Nephron (organoid): Measurements from ENCODE around the gene RADX.

Experiments used
- H3K27ac Mint-ChIP-seq, 3 experiments: 2 replicates each; pipeline ENCODE4 v1.8.0; 2020; ENCODE audit warnings: mixed read lengths in 3 of 3, mild to moderate bottlenecking in 2 of 3, moderate library complexity in 1 of 3
- H3K27me3 Mint-ChIP-seq: 2 replicates; pipeline ENCODE4 v1.8.0; 2021; ENCODE audit warnings: low read depth, mild to moderate bottlenecking, moderate library complexity, mixed read lengths
- H3K36me3 Mint-ChIP-seq: 2 replicates; pipeline ENCODE4 v1.8.0; 2020; ENCODE audit warnings: low read depth, mixed read lengths
- H3K4me1 Mint-ChIP-seq: 2 replicates; pipeline ENCODE4 v1.8.0; 2020; ENCODE audit warnings: mixed read lengths
- H3K4me3 Mint-ChIP-seq, 3 experiments: 2 replicates each; pipeline ENCODE4 v1.8.0; 2020; ENCODE audit warnings: mild to moderate bottlenecking in 3 of 3, mixed read lengths in 3 of 3, moderate library complexity in 2 of 3
- H3K9me3 Mint-ChIP-seq: 2 replicates; pipeline ENCODE4 v1.8.0; 2020; ENCODE audit warnings: mixed read lengths
- TF ChIP-seq, protein P1 (sequence below), 3 experiments: fragments of 200-600 bp; sonication (generic); IDR thresholded peaks; one replicate each; pipeline ENCODE4 v1.5.0; 2021; ENCODE audit warnings: antibody characterized with exemption in 3 of 3; ENCODE audit not compliant: unreplicated experiment in 3 of 3

The RADX gene

DNA sequence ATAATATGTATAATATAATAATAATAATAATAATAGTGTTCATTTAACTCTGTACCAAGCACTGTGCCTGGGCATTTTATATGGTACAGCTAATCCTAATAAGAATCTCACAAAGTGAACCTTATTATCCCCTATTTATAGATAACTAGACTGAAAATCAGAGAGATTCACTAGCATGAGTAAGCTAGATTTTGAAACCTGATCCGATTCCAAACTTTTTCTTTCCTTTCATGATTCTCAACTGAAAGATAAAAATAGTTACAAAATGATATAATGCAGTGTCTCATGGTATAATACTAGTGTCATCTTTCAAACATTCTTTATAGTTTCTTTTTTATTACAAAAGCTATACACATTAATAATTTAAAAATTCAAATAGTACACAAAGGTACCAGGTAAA lies 58.9 kb downstream of the RADX start:
- H3K27me3 Mint-ChIP-seq = no peaks in the 10 kb centered on the region
- TF ChIP-seq, protein P1, sequence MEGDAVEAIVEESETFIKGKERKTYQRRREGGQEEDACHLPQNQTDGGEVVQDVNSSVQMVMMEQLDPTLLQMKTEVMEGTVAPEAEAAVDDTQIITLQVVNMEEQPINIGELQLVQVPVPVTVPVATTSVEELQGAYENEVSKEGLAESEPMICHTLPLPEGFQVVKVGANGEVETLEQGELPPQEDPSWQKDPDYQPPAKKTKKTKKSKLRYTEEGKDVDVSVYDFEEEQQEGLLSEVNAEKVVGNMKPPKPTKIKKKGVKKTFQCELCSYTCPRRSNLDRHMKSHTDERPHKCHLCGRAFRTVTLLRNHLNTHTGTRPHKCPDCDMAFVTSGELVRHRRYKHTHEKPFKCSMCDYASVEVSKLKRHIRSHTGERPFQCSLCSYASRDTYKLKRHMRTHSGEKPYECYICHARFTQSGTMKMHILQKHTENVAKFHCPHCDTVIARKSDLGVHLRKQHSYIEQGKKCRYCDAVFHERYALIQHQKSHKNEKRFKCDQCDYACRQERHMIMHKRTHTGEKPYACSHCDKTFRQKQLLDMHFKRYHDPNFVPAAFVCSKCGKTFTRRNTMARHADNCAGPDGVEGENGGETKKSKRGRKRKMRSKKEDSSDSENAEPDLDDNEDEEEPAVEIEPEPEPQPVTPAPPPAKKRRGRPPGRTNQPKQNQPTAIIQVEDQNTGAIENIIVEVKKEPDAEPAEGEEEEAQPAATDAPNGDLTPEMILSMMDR (IDR thresholded peaks at IDR 0.05; ENCODE audit: unreplicated experiment in 3 of 3) = no peak
- H3K9me3 Mint-ChIP-seq = peaks cover 3% of the 10 kb centered on the region
- H3K4me3 Mint-ChIP-seq = no peak overlapping the region
- H3K4me1 Mint-ChIP-seq = no peaks in the 10 kb centered on the region
- H3K27ac Mint-ChIP-seq = no peak overlapping the region
- no peaks in the 10 kb centered on the region for H3K36me3 Mint-ChIP-seq

DNA sequence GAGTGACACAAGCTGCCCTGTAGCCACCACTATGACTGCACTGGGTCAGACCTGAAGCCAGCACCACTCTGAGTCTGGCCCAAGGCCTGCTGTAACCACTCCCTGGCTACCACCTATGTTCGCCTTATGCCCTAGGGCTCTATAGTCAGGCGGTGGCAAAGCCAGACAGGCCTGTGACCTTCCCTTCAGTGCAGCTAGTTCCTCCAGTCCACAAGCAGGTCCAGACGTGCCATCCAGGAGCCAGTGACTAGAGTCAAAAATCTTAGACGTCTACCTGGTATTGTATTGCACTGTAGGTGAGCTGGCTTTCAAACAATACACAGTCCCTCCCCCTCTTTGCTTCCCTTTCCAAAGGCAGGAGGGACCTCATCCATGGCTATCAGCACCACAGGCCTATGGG lies 60.7 kb downstream of the RADX start:
- TF ChIP-seq, protein P1 (IDR thresholded peaks at IDR 0.05; ENCODE audit: unreplicated experiment in 3 of 3) = no peak
- Mint-ChIP-seq H3K27me3 (no peaks in the 10 kb centered on the region), H3K36me3 (no peaks in the 10 kb centered on the region), H3K27ac (no peak overlapping the region), H3K9me3 (peaks cover 3% of the 10 kb centered on the region), H3K4me3 (no peak overlapping the region), H3K4me1 (no peaks in the 10 kb centered on the region)

DNA sequence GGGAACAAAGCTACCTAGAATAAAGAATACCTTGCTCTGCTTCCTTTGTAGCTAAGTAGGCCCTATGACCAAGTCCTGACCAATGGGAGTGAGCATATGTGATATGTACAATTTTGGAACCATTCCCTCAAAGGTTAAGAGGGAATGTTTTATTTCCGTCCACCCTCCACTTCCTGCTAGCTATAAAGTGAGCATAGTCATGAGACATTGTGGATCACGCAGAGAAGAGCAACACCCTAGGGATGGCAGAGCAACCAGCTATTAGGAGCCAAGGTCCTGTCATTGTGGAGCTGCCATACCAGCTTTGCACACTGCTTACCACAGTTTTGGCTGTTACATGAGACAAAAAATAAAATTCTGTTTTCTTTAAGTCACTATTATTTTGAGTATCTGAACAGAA lies 68.9 kb downstream of the RADX start:
- no peaks in the 10 kb centered on the region for H3K36me3 Mint-ChIP-seq

DNA sequence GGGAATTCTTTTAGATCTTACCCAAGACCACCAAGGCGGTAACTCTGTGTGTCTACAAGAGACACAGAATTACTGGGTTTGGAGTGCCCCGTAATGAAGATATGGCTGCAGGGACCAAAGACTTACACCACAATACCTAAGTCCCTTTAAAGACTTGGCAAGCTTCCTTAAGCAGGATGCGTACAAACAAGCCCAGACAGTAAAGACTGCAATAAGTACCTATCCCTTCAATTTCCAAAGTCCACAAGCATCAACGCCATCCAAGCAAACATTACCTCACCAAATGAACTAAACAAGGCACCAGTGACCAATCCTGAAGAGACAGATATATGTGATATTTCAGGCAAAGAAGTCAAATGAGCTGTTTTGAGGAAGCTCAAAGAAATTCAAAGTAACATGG lies 72.4 kb downstream of the RADX start:
- H3K27me3 Mint-ChIP-seq = no peaks in the 10 kb centered on the region
- TF ChIP-seq, protein P1 (IDR thresholded peaks at IDR 0.05; ENCODE audit: unreplicated experiment in 3 of 3) = no peak
- H3K9me3 Mint-ChIP-seq = peaks cover 5% of the 10 kb centered on the region
- H3K4me1 Mint-ChIP-seq = no peaks in the 10 kb centered on the region
- no peak overlapping the region for H3K4me3 Mint-ChIP-seq
- no peak overlapping the region for H3K27ac Mint-ChIP-seq
- no peaks in the 10 kb centered on the region for H3K36me3 Mint-ChIP-seq

More for the DNA sequence above, 68.9 kb downstream of the RADX start:
- Mint-ChIP-seq H3K27me3 (no peaks in the 10 kb centered on the region), H3K4me1 (no peaks in the 10 kb centered on the region), H3K9me3 (peaks cover 5% of the 10 kb centered on the region), H3K4me3 (no peak overlapping the region), H3K27ac (no peak overlapping the region)
- TF ChIP-seq, protein P1 (IDR thresholded peaks at IDR 0.05; ENCODE audit: unreplicated experiment in 3 of 3) = no peak

DNA sequence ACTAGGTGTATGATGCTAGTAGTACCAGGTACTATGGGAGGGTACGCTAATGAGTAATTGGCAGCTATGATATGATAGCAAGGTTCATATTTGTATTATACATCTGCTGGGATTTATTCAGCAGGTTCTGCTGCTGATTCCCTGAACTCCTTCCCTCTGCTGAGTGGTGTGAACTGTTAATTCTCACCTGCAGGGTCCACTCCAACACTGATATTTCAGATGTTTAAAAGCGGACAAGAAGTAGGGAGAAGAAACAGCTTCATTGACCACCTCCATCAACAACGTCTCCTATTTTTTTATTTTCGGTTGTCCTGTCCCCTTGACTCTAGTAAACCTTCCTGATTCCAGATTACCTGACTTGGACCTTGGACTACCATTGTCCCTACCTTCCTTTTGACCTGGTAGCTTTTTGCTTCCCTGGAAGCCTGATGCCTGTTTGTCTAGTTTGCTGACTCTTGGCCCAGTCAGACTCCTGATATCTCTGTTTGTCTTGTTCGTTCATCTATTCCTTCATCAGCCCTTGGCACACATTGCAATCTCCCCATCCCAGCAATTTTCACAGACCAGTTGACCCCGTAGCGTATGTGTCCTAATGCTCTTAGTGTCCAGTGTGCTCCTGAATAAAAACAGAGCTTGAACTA lies 80.8 kb downstream of the RADX start:
- no peaks in the 10 kb centered on the region for H3K4me1 Mint-ChIP-seq
- H3K36me3 Mint-ChIP-seq = no peaks in the 10 kb centered on the region
- no peak overlapping the region for H3K27ac Mint-ChIP-seq
- no peak overlapping the region for H3K4me3 Mint-ChIP-seq
- no peaks in the 10 kb centered on the region for H3K9me3 Mint-ChIP-seq
- no peaks in the 10 kb centered on the region for H3K27me3 Mint-ChIP-seq
- TF ChIP-seq, protein P1 (IDR thresholded peaks at IDR 0.05; ENCODE audit: unreplicated experiment in 3 of 3) = no peak

DNA sequence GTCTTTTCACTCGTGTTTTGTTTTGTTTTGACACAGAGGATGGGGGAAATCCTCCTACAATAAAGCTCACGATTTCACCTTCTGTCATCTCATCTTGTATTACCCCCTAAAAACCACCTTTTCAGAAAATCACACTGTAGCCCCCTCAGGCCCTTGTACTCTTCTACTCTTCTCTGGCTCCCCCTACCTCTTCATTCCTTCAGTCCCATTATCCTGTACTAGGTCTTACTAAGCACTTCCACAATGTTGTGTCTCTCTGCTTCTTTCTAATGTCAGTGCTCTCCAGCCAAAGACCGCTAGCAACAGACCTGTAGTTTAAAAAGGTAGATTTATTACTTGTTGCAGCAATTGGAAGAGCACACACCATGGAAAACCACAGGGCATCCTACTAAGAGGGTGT lies 84.7 kb downstream of the RADX start:
- no peaks in the 10 kb centered on the region for H3K27me3 Mint-ChIP-seq
- H3K36me3 Mint-ChIP-seq = no peaks in the 10 kb centered on the region
- H3K4me3 Mint-ChIP-seq = no peak overlapping the region
- no peaks in the 10 kb centered on the region for H3K9me3 Mint-ChIP-seq
- TF ChIP-seq, protein P1 (IDR thresholded peaks at IDR 0.05; ENCODE audit: unreplicated experiment in 3 of 3) = no peak
- H3K27ac Mint-ChIP-seq = no peak overlapping the region
- no peaks in the 10 kb centered on the region for H3K4me1 Mint-ChIP-seq
